Measurements from ENCODE around the gene AP1M1. TPM values are rescaled to one million over a fixed set of nuclear protein-coding genes. Genes with fewer than 3 reads are reported as not detected.

Gene AP1M1
- total RNA-seq, 1 experiment from 2014 or later = 98.0 TPM

DNA sequence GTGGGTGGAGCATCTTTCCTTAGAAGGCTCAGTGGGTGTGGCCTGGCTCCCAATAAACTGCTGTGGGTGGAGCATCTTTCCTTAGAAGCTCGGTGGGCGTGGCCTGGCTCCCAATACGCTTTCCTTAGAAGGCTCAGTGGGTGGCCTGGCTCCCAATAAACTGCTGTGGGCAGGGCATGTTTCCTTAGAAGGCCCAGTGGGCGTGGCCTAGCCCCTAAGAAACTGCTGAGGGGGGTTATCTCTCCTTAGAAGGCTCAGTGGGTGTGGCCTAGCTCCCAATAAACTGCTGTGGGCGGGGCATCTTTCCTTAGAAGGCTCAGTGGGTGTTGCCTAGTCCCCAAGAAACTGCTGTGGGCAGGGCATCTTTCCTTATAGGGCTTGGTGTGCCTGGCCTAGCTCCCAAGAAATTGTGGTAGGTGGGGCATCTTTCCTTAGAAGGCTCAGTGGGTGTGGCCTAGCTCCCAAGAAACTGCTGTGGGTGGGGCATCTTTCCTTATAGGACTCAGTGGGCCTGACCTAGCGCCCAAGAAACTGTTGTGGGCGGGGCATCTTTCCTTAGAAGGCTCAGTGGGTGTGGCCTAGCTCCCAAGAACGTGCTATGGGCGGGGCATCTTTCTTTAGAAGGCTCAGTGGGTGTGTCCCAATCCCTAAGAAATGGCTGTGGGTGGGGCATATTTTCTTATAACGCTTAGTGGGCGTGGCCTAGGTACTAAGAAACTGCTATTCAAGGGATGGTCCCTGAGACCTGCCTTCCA is 44.0 kb upstream of the AP1M1 start:
- Histone ChIP-seq H3K4me1 (no peaks in the 10 kb centered on the region), H3K9me3 (no peaks in the 10 kb centered on the region), H3K36me3 (ENCODE audit: control insufficient read depth, insufficient read depth, low read length) (no peaks in the 10 kb centered on the region), H3K27me3 (replicated peaks; ENCODE audit: control insufficient read depth, insufficient read depth, low read length) (no peaks in the 10 kb centered on the region), H3K4me3 (ENCODE audit: low read depth, low read length) (no peak overlapping the region)
- ChIA-PET POLR2A (no interaction called here), CTCF (no interaction called here)
- no peak overlapping the region for H3K27ac Mint-ChIP-seq (ENCODE audit: unreplicated experiment)
- DNase-seq = no peak
- no peaks in the 10 kb centered on the region for H3K4me1 Mint-ChIP-seq (ENCODE audit: low read depth, unreplicated experiment)
- no peaks in the 10 kb centered on the region for H3K27me3 Mint-ChIP-seq (ENCODE audit: insufficient read depth, unreplicated experiment)
- intact Hi-C loops (cut with micrococcal nuclease; ENCODE audit: unreplicated experiment) = no loop called here
- BruUV-seq (replicated peaks) = no TSS peak
- TF ChIP-seq, protein P1, sequence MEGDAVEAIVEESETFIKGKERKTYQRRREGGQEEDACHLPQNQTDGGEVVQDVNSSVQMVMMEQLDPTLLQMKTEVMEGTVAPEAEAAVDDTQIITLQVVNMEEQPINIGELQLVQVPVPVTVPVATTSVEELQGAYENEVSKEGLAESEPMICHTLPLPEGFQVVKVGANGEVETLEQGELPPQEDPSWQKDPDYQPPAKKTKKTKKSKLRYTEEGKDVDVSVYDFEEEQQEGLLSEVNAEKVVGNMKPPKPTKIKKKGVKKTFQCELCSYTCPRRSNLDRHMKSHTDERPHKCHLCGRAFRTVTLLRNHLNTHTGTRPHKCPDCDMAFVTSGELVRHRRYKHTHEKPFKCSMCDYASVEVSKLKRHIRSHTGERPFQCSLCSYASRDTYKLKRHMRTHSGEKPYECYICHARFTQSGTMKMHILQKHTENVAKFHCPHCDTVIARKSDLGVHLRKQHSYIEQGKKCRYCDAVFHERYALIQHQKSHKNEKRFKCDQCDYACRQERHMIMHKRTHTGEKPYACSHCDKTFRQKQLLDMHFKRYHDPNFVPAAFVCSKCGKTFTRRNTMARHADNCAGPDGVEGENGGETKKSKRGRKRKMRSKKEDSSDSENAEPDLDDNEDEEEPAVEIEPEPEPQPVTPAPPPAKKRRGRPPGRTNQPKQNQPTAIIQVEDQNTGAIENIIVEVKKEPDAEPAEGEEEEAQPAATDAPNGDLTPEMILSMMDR (IDR thresholded peaks at IDR 0.05; ENCODE audit: insufficient read depth in 1 of 2, low read depth in 1 of 2, low read length in 1 of 2, severe bottlenecking in 1 of 2, unreplicated experiment in 1 of 2) = no peak
- H3K9me3 Mint-ChIP-seq (ENCODE audit: unreplicated experiment) = no peaks in the 10 kb centered on the region
- H3K4me3 Mint-ChIP-seq (ENCODE audit: unreplicated experiment) = no peak overlapping the region
- H3K36me3 Mint-ChIP-seq (ENCODE audit: insufficient read depth, unreplicated experiment) = no peaks in the 10 kb centered on the region

DNA sequence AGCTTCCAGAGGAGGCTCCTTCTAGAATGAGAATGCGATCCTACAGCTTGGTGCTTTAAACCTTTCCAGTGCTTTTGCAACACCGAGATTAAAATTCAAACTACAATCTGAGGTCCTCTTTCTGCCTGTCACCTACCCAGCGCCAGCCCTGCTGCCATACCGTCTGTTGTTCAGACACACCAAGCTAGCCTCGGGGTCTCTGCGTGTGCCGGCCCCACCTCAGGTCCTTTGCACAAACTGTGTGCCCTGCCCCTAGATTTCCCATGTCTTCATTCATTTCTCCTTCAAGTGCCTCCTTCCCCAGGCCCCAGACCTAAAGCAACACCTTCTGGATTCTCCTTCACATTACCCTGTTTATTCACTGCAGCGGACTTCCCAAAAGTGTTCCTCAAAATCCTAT is 43.2 kb upstream of the AP1M1 start:
- H3K4me3 Mint-ChIP-seq (ENCODE audit: unreplicated experiment) = no peak overlapping the region

GRCh38 chr19:16155128-16155527 is 42.6 kb upstream of the AP1M1 start:
- TF ChIP-seq, protein P1 (IDR thresholded peaks at IDR 0.05; ENCODE audit: insufficient read depth in 1 of 2, low read depth in 1 of 2, low read length in 1 of 2, severe bottlenecking in 1 of 2, unreplicated experiment in 1 of 2) = no peak
- no peaks in the 10 kb centered on the region for H3K9me3 ChIP-seq
- no peak for DNase-seq
- Mint-ChIP-seq H3K4me3 (ENCODE audit: unreplicated experiment) (no peak overlapping the region), H3K27me3 (ENCODE audit: insufficient read depth, unreplicated experiment) (no peaks in the 10 kb centered on the region), H3K4me1 (ENCODE audit: low read depth, unreplicated experiment) (no peaks in the 10 kb centered on the region), H3K36me3 (ENCODE audit: insufficient read depth, unreplicated experiment) (no peaks in the 10 kb centered on the region), H3K9me3 (ENCODE audit: unreplicated experiment) (no peaks in the 10 kb centered on the region), H3K27ac (ENCODE audit: unreplicated experiment) (no peak overlapping the region)
- BruUV-seq (replicated peaks) = no TSS peak
- no peaks in the 10 kb centered on the region for H3K27me3 ChIP-seq (replicated peaks; ENCODE audit: control insufficient read depth, insufficient read depth, low read length)
- intact Hi-C loops (cut with micrococcal nuclease; ENCODE audit: unreplicated experiment) = no loop called here
- POLR2A ChIA-PET = no interaction called here
- CTCF ChIA-PET = interaction anchor here (0.6 kb wide), 1 partner anchor 535 kb away, joined by 5 read pairs; no protein-coding TSS in a partner anchor
- H3K4me3 ChIP-seq (ENCODE audit: low read depth, low read length) = no peak overlapping the region
- H3K4me1 ChIP-seq = no peaks in the 10 kb centered on the region
- no peaks in the 10 kb centered on the region for H3K36me3 ChIP-seq (ENCODE audit: control insufficient read depth, insufficient read depth, low read length)

More for the DNA sequence above, 43.2 kb upstream of the AP1M1 start:
- DNase-seq = no peak
- Histone ChIP-seq H3K27me3 (replicated peaks; ENCODE audit: control insufficient read depth, insufficient read depth, low read length) (no peaks in the 10 kb centered on the region), H3K36me3 (ENCODE audit: control insufficient read depth, insufficient read depth, low read length) (no peaks in the 10 kb centered on the region), H3K9me3 (no peaks in the 10 kb centered on the region), H3K4me1 (no peaks in the 10 kb centered on the region), H3K4me3 (ENCODE audit: low read depth, low read length) (no peak overlapping the region)
- Mint-ChIP-seq H3K36me3 (ENCODE audit: insufficient read depth, unreplicated experiment) (no peaks in the 10 kb centered on the region), H3K4me1 (ENCODE audit: low read depth, unreplicated experiment) (no peaks in the 10 kb centered on the region), H3K27me3 (ENCODE audit: insufficient read depth, unreplicated experiment) (no peaks in the 10 kb centered on the region), H3K9me3 (ENCODE audit: unreplicated experiment) (no peaks in the 10 kb centered on the region), H3K27ac (ENCODE audit: unreplicated experiment) (no peak overlapping the region)
- BruUV-seq (replicated peaks) = no TSS peak
- ChIA-PET POLR2A (no interaction called here), CTCF (no interaction called here)
- intact Hi-C loops (cut with micrococcal nuclease; ENCODE audit: unreplicated experiment) = no loop called here
- TF ChIP-seq, protein P1 (IDR thresholded peaks at IDR 0.05; ENCODE audit: insufficient read depth in 1 of 2, low read depth in 1 of 2, low read length in 1 of 2, severe bottlenecking in 1 of 2, unreplicated experiment in 1 of 2) = no peak
